Activated naive CD8-positive, alpha-beta T cell treated with anti-CD3 and anti-CD28 coated beads for 36 hours (primary cell): ENCODE data around the gene CSE1L. TPM values are rescaled to one million over a fixed set of nuclear protein-coding genes. Genes with fewer than 3 reads are reported as not detected.
"Not testable (repeated sequence)": the region's sequence is repeated elsewhere in the genome, so short reads cannot be mapped to it uniquely, and the experiment has no call there.

ENCODE experiments used
- DNase-seq: peaks from one replicate; pipeline ENCODE4 v3.0.0; 2021
- H3K27ac Mint-ChIP-seq: one replicate; pipeline ENCODE4 v1.8.0; 2022; ENCODE audit warnings: mild to moderate bottlenecking, moderate library complexity, mixed read lengths
- H3K27me3 Mint-ChIP-seq: one replicate; pipeline ENCODE4 v1.8.0; 2022; ENCODE audit warnings: mild to moderate bottlenecking, mixed read lengths
- H3K36me3 Mint-ChIP-seq: one replicate; pipeline ENCODE4 v1.8.0; 2021; ENCODE audit warnings: mild to moderate bottlenecking, mixed read lengths
- H3K4me1 Mint-ChIP-seq: one replicate; pipeline ENCODE4 v1.8.0; 2021; ENCODE audit warnings: mixed read lengths
- H3K4me3 Mint-ChIP-seq: one replicate; pipeline ENCODE4 v1.8.0; 2022; ENCODE audit warnings: mild to moderate bottlenecking, moderate library complexity, mixed read lengths
- H3K9me3 Mint-ChIP-seq: one replicate; pipeline ENCODE4 v1.8.0; 2022; ENCODE audit warnings: mixed read lengths
- total RNA-seq, 2 experiments: library from RNA; stranded (reverse); gene quantifications; one replicate each; pipeline ENCODE4 v1.2.3, GENCODE V29; 2021

CSE1L gene
- total RNA-seq, 2 experiments from 2014 or later = 162 to 170 TPM

GRCh38 chr20:49043000-49043399, 3.1 kb upstream of the CSE1L start:
- H3K4me3 Mint-ChIP-seq = no peak overlapping the region
- H3K4me1 Mint-ChIP-seq = peaks cover 17% of the 10 kb centered on the region
- DNase-seq = no peak
- no peaks in the 10 kb centered on the region for H3K27me3 Mint-ChIP-seq
- H3K9me3 Mint-ChIP-seq = no peaks in the 10 kb centered on the region
- no peak overlapping the region for H3K27ac Mint-ChIP-seq
- H3K36me3 Mint-ChIP-seq = peaks cover 17% of the 10 kb centered on the region

GRCh38 chr20:49045440-49046086, 549 bp upstream of the CSE1L start:
- peaks cover 34% of the 10 kb centered on the region for H3K36me3 Mint-ChIP-seq
- peak overlapping the region; percentile 96 for H3K4me3 Mint-ChIP-seq
- no peaks in the 10 kb centered on the region for H3K27me3 Mint-ChIP-seq
- H3K4me1 Mint-ChIP-seq = peaks cover 29% of the 10 kb centered on the region
- DNase-seq = peak; percentile 29
- H3K9me3 Mint-ChIP-seq = no peaks in the 10 kb centered on the region
- peak overlapping the region; percentile 99 for H3K27ac Mint-ChIP-seq

- H3K27ac Mint-ChIP-seq = no peak overlapping the region
- no peaks in the 10 kb centered on the region for H3K27me3 Mint-ChIP-seq
These were observed 6.2 kb downstream of the CSE1L start for GRCh38 chr20:49052334-49052733.

GRCh38 chr20:49054056-49054643, 8.0 kb downstream of the CSE1L start:
- Mint-ChIP-seq H3K4me1 (peaks cover 41% of the 10 kb centered on the region), H3K9me3 (no peaks in the 10 kb centered on the region), H3K27ac (no peak overlapping the region), H3K4me3 (no peak overlapping the region), H3K36me3 (peaks cover 47% of the 10 kb centered on the region), H3K27me3 (no peaks in the 10 kb centered on the region)
- DNase-seq = no peak

More at GRCh38 chr20:49052334-49052733, 6.2 kb downstream of the CSE1L start:
- Mint-ChIP-seq H3K4me1 (peaks cover 55% of the 10 kb centered on the region), H3K36me3 (peaks cover 59% of the 10 kb centered on the region), H3K9me3 (no peaks in the 10 kb centered on the region), H3K4me3 (no peak overlapping the region)
- DNase-seq = no peak

GRCh38 chr20:49063279-49063678, 17.2 kb downstream of the CSE1L start:
- Mint-ChIP-seq H3K27ac (no peak overlapping the region), H3K4me3 (no peak overlapping the region), H3K9me3 (no peaks in the 10 kb centered on the region), H3K27me3 (no peaks in the 10 kb centered on the region), H3K4me1 (peaks cover 1% of the 10 kb centered on the region), H3K36me3 (peaks cover 25% of the 10 kb centered on the region)
- DNase-seq = no peak

GRCh38 chr20:49074521-49074920, 28.4 kb downstream of the CSE1L start:
- H3K4me3 Mint-ChIP-seq = no peak overlapping the region
- no peaks in the 10 kb centered on the region for H3K9me3 Mint-ChIP-seq
- no peak for DNase-seq
- H3K36me3 Mint-ChIP-seq = peaks cover 21% of the 10 kb centered on the region
- H3K4me1 Mint-ChIP-seq = no peaks in the 10 kb centered on the region
- H3K27me3 Mint-ChIP-seq = no peaks in the 10 kb centered on the region
- no peak overlapping the region for H3K27ac Mint-ChIP-seq

GRCh38 chr20:49078310-49078709, 32.2 kb downstream of the CSE1L start:
- no peaks in the 10 kb centered on the region for H3K27me3 Mint-ChIP-seq
- H3K9me3 Mint-ChIP-seq = no peaks in the 10 kb centered on the region
- no peak for DNase-seq
- H3K36me3 Mint-ChIP-seq = peaks cover 29% of the 10 kb centered on the region
- H3K27ac Mint-ChIP-seq = no peak overlapping the region
- no peak overlapping the region for H3K4me3 Mint-ChIP-seq
- H3K4me1 Mint-ChIP-seq = no peaks in the 10 kb centered on the region

GRCh38 chr20:49082295-49082694, 36.2 kb downstream of the CSE1L start:
- H3K36me3 Mint-ChIP-seq = peaks cover 33% of the 10 kb centered on the region
- not testable (repeated sequence) for H3K4me1 Mint-ChIP-seq, H3K27me3 Mint-ChIP-seq, H3K27ac Mint-ChIP-seq, DNase-seq, H3K4me3 Mint-ChIP-seq, H3K9me3 Mint-ChIP-seq

- no peaks in the 10 kb centered on the region for H3K27me3 Mint-ChIP-seq
- H3K4me3 Mint-ChIP-seq = no peak overlapping the region
- no peaks in the 10 kb centered on the region for H3K9me3 Mint-ChIP-seq
- no peaks in the 10 kb centered on the region for H3K4me1 Mint-ChIP-seq
- H3K27ac Mint-ChIP-seq = no peak overlapping the region
- no peak for DNase-seq
- peaks cover 20% of the 10 kb centered on the region for H3K36me3 Mint-ChIP-seq
These were observed 45.0 kb downstream of the CSE1L start for GRCh38 chr20:49091104-49091503.

- no peak for DNase-seq
- Mint-ChIP-seq H3K4me1 (no peaks in the 10 kb centered on the region), H3K27ac (no peak overlapping the region), H3K36me3 (peaks cover 18% of the 10 kb centered on the region), H3K27me3 (no peaks in the 10 kb centered on the region), H3K4me3 (no peak overlapping the region), H3K9me3 (no peaks in the 10 kb centered on the region)
These were observed 45.6 kb downstream of the CSE1L start for GRCh38 chr20:49091762-49092161.

- Mint-ChIP-seq H3K27ac (no peak overlapping the region), H3K27me3 (no peaks in the 10 kb centered on the region), H3K9me3 (no peaks in the 10 kb centered on the region), H3K36me3 (peaks cover 40% of the 10 kb centered on the region), H3K4me1 (peaks cover 7% of the 10 kb centered on the region), H3K4me3 (no peak overlapping the region)
- DNase-seq = no peak
These were observed 50.2 kb downstream of the CSE1L start for GRCh38 chr20:49096203-49096730.

GRCh38 chr20:49097159-49097558, 51.0 kb downstream of the CSE1L start:
- H3K36me3 Mint-ChIP-seq = peaks cover 48% of the 10 kb centered on the region
- no peak overlapping the region for H3K4me3 Mint-ChIP-seq

GRCh38 chr20:49098136-49098535, 52.0 kb downstream of the CSE1L start:
- Mint-ChIP-seq H3K4me1 (peaks cover 11% of the 10 kb centered on the region), H3K4me3 (no peak overlapping the region), H3K27ac (no peak overlapping the region), H3K9me3 (no peaks in the 10 kb centered on the region), H3K27me3 (no peaks in the 10 kb centered on the region), H3K36me3 (peaks cover 56% of the 10 kb centered on the region)
- DNase-seq = no peak

More at GRCh38 chr20:49097159-49097558, 51.0 kb downstream of the CSE1L start:
- DNase-seq = no peak
- Mint-ChIP-seq H3K4me1 (peaks cover 11% of the 10 kb centered on the region), H3K9me3 (no peaks in the 10 kb centered on the region), H3K27ac (peak overlapping the region; percentile 29), H3K27me3 (no peaks in the 10 kb centered on the region)

- Mint-ChIP-seq H3K9me3 (no peaks in the 10 kb centered on the region), H3K27me3 (no peaks in the 10 kb centered on the region), H3K27ac (no peak overlapping the region), H3K4me3 (no peak overlapping the region), H3K4me1 (peaks cover 11% of the 10 kb centered on the region), H3K36me3 (peaks cover 63% of the 10 kb centered on the region)
- no peak for DNase-seq
These were observed 52.9 kb downstream of the CSE1L start for GRCh38 chr20:49099011-49099410.

- not testable (repeated sequence) for H3K27me3 Mint-ChIP-seq, H3K9me3 Mint-ChIP-seq, DNase-seq, H3K4me3 Mint-ChIP-seq, H3K27ac Mint-ChIP-seq
- peaks cover 11% of the 10 kb centered on the region for H3K4me1 Mint-ChIP-seq
- H3K36me3 Mint-ChIP-seq = peaks cover 56% of the 10 kb centered on the region
These were observed 54.2 kb downstream of the CSE1L start for GRCh38 chr20:49100292-49100691.

- Mint-ChIP-seq H3K4me1 (peaks cover 11% of the 10 kb centered on the region), H3K27me3 (no peaks in the 10 kb centered on the region), H3K27ac (peak overlapping the region; percentile 59), H3K4me3 (no peak overlapping the region), H3K9me3 (no peaks in the 10 kb centered on the region), H3K36me3 (peaks cover 56% of the 10 kb centered on the region)
- no peak for DNase-seq
These were observed 54.9 kb downstream of the CSE1L start for GRCh38 chr20:49100972-49101371.
